SK-N-SH treated with all-trans-retinoic acid at 6 μM for 48 hours (cell line): ENCODE results near the gene TPPP.
A peak's percentile ranks its signal among the peaks of the same experiment; 100 is the strongest.

Experiments used
- ATAC-seq: fragments of 200-7000 bp; cut with Tn5 transposase; 3 replicates; pipeline ENCODE4 v1.9.1; 2020; ENCODE audit warnings: mild to moderate bottlenecking, moderate library complexity
- BACH2 ChIP-seq: fragments of 250-450 bp; sonication (Bioruptor Pico); IDR thresholded peaks from 2 replicates; pipeline ENCODE4 v1.9.0; 2021; ENCODE audit warnings: mild to moderate bottlenecking, borderline replicate concordance
- CSDC2 ChIP-seq: fragments of 250-450 bp; sonication (Bioruptor Pico); IDR thresholded peaks from 2 replicates; pipeline ENCODE4 v1.5.0; 2020; ENCODE audit warnings: mild to moderate bottlenecking, moderate library complexity
- ESRRG ChIP-seq: fragments of 250-450 bp; sonication (Bioruptor Pico); IDR thresholded peaks from 2 replicates; pipeline ENCODE4 v1.6.1; 2021; ENCODE audit warnings: mild to moderate bottlenecking
- GLIS3 ChIP-seq: fragments of 250-450 bp; sonication (Bioruptor Pico); IDR thresholded peaks from 2 replicates; pipeline ENCODE4 v1.5.0; 2020; ENCODE audit warnings: mild to moderate bottlenecking, moderate library complexity
- ISL1 ChIP-seq: fragments of 250-450 bp; sonication (Bioruptor Pico); IDR thresholded peaks from 2 replicates; pipeline ENCODE4 v2.1.2; 2022; ENCODE audit warnings: mild to moderate bottlenecking, moderate library complexity
- OSR1 ChIP-seq: fragments of 250-450 bp; sonication (Bioruptor Pico); IDR thresholded peaks from 2 replicates; pipeline ENCODE4 v1.8.0; 2022; ENCODE audit warnings: moderate library complexity, mild to moderate bottlenecking, inconsistent platforms
- RARB ChIP-seq: fragments of 250-450 bp; sonication (Bioruptor Pico); IDR thresholded peaks from 2 replicates; pipeline ENCODE4 v1.8.0; 2021; ENCODE audit warnings: mild to moderate bottlenecking, moderate library complexity
- SNAI2 ChIP-seq: fragments of 250-450 bp; sonication (Bioruptor Pico); IDR thresholded peaks from 2 replicates; pipeline ENCODE4 v1.5.0; 2020; ENCODE audit warnings: mild to moderate bottlenecking, moderate library complexity
- TCF4 ChIP-seq: fragments of 250-450 bp; sonication (Bioruptor Pico); IDR thresholded peaks from 2 replicates; pipeline ENCODE4 v1.8.0; 2021; ENCODE audit warnings: mild to moderate bottlenecking, moderate library complexity, borderline replicate concordance
- TOX ChIP-seq: fragments of 250-450 bp; sonication (Bioruptor Pico); IDR thresholded peaks from 2 replicates; pipeline ENCODE4 v1.8.0; 2021; ENCODE audit warnings: mild to moderate bottlenecking, moderate library complexity, borderline replicate concordance
- ZC3H10 ChIP-seq: fragments of 250-450 bp; sonication (Bioruptor Pico); IDR thresholded peaks from 2 replicates; pipeline ENCODE4 v1.5.1; 2021; ENCODE audit warnings: mild to moderate bottlenecking, moderate library complexity
- ZFP3 ChIP-seq: fragments of 250-450 bp; sonication (Bioruptor Pico); IDR thresholded peaks from 2 replicates; pipeline ENCODE4 v1.5.0; 2020; ENCODE audit warnings: mild to moderate bottlenecking, moderate library complexity
- ZNF565 ChIP-seq: fragments of 450-650 bp; formaldehyde crosslinking; conservative IDR thresholded peaks from 2 replicates; pipeline ENCODE4 v1.5.0; 2020; ENCODE audit warnings: low read depth, mild to moderate bottlenecking, moderate library complexity
- ZNF70 ChIP-seq: fragments of 450-650 bp; formaldehyde crosslinking; IDR thresholded peaks from 2 replicates; pipeline ENCODE4 v1.5.0; 2020; ENCODE audit warnings: mild to moderate bottlenecking, moderate library complexity
- ZNF8 ChIP-seq: fragments of 450-650 bp; formaldehyde crosslinking; IDR thresholded peaks from 2 replicates; pipeline ENCODE4 v1.5.0; 2020; ENCODE audit warnings: mild to moderate bottlenecking, moderate library complexity
- TF ChIP-seq, protein P1 (sequence below): fragments of 250-450 bp; sonication (Bioruptor Pico); IDR thresholded peaks from 2 replicates; pipeline ENCODE4 v1.8.0; 2020; ENCODE audit warnings: mild to moderate bottlenecking, moderate library complexity, borderline replicate concordance
- TF ChIP-seq, protein P2 (sequence below): fragments of 250-450 bp; sonication (Bioruptor Pico); IDR thresholded peaks from 2 replicates; pipeline ENCODE4 v1.5.1; 2020; ENCODE audit warnings: low read depth, mild to moderate bottlenecking, moderate library complexity
- TF ChIP-seq, protein P3 (sequence below): fragments of 250-450 bp; sonication (Bioruptor Pico); IDR thresholded peaks from 2 replicates; pipeline ENCODE4 v1.5.0; 2020; ENCODE audit warnings: mild to moderate bottlenecking, moderate library complexity
- TF ChIP-seq, protein P4 (sequence below): fragments of 250-450 bp; sonication (Bioruptor Pico); IDR thresholded peaks from 2 replicates; pipeline ENCODE4 v1.8.0; 2021; ENCODE audit warnings: low read depth, mild to moderate bottlenecking, moderate library complexity, borderline replicate concordance
- TF ChIP-seq, protein P5 (sequence below): fragments of 250-450 bp; sonication (Bioruptor Pico); IDR thresholded peaks from 2 replicates; pipeline ENCODE4 v1.5.1; 2021; ENCODE audit warnings: mild to moderate bottlenecking, moderate library complexity

Gene TPPP

DNA sequence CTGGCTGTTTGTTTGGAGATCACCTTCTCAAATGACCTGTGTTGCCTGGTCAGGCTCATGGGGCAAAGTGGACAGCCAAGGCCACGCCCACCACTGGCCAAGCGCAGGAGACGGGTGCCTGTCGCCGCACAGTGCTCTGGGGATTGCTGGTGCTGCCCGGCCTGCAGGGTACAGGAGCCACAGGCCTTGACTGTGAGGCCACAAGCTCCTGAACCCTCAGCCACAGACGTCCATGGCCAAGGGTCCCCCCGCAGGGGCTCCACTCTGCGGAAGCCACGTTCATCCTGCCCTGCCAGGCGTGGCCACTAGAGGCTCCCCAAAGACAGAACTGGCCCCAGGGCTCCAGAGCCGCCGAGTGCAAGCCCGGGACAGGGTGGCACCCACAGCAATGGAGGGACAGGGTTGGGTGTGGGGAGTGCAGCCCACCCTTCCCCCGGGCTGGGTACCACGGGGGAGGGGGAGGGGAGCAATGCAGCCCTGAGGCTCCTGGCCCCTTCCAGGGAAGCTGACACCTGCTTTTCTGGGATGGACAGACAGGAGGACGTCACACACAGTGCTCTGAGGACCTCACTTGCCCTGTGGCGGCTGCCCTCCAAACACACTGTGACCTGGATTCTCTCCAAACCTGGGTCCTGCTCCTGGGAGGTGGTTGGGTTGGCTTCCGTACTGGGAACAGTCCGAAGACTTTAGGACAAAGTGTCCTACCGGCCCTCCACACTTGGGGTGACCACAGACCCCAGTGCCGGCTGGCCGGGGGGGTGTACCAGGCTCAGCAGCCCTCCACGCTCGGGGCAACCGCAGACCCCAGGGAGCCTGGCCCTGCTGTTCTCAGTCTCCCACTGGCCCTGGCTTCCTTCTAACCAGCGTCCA lies 21.5 kb downstream of the TPPP start:
- peak; percentile 87 for ATAC-seq

DNA sequence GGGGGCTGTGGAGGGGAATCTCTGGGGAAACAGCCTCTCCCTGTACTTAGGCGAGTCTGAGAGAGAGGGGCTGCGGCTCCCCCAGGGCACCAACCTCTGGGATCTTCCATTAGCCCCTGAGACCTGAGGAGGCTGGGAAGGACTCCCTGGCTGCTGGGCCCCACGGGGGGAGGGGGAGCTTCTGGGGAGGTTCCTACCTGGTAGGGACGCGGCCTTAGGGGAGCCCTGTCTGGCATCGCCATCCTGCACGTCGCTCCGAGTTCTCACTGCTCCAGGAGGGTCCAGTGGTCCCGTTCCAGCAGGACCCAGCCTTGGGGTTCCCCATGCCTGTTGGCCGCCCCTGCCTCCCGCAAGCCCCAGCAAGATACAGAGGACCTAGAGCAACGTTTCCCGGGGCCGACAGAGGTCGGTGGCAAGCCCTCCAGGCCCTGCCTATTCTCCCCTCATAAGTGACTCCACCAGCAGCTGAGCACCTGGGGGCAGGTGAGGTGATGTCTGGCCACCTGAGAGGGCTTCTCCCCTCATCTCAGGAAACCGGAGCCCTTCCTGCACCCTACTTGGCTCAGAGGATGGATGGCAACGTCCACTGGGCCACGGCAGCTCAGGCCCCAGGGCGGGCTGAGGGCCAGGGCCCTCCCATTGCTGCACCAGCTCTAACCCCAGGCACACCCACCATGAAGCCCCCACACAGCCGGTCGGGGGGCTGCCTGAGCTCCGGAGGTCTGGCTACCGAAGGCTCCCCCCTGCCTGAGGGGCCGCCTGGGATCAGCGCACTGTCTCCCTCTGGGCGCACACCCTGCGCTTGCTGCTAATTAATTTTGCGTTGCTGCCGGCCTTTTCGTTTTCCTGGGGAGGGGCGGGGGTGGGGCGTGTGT lies 22.5 kb downstream of the TPPP start:
- TF ChIP-seq, protein P1, sequence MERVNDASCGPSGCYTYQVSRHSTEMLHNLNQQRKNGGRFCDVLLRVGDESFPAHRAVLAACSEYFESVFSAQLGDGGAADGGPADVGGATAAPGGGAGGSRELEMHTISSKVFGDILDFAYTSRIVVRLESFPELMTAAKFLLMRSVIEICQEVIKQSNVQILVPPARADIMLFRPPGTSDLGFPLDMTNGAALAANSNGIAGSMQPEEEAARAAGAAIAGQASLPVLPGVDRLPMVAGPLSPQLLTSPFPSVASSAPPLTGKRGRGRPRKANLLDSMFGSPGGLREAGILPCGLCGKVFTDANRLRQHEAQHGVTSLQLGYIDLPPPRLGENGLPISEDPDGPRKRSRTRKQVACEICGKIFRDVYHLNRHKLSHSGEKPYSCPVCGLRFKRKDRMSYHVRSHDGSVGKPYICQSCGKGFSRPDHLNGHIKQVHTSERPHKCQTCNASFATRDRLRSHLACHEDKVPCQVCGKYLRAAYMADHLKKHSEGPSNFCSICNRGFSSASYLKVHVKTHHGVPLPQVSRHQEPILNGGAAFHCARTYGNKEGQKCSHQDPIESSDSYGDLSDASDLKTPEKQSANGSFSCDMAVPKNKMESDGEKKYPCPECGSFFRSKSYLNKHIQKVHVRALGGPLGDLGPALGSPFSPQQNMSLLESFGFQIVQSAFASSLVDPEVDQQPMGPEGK (CRISPR knock-in tag), result no peak
- TF ChIP-seq CSDC2 (CRISPR knock-in tag) (no peak), TOX (CRISPR knock-in tag) (no peak), ESRRG (CRISPR knock-in tag) (no peak), OSR1 (CRISPR knock-in tag) (no peak), BACH2 (CRISPR knock-in tag) (no peak), SNAI2 (CRISPR knock-in tag) (no peak), RARB (CRISPR knock-in tag) (no peak), TCF4 (CRISPR knock-in tag) (no peak), ZNF565 (CRISPR knock-in tag) (no peak), ZC3H10 (CRISPR knock-in tag) (no peak), ZFP3 (CRISPR knock-in tag) (no peak), ZNF8 (CRISPR knock-in tag) (no peak), ZNF70 (CRISPR knock-in tag) (no peak), GLIS3 (no peak), ISL1 (CRISPR knock-in tag) (no peak)
- TF ChIP-seq, protein P2, sequence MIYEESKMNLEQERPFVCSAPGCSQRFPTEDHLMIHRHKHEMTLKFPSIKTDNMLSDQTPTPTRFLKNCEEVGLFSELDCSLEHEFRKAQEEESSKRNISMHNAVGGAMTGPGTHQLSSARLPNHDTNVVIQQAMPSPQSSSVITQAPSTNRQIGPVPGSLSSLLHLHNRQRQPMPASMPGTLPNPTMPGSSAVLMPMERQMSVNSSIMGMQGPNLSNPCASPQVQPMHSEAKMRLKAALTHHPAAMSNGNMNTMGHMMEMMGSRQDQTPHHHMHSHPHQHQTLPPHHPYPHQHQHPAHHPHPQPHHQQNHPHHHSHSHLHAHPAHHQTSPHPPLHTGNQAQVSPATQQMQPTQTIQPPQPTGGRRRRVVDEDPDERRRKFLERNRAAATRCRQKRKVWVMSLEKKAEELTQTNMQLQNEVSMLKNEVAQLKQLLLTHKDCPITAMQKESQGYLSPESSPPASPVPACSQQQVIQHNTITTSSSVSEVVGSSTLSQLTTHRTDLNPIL (CRISPR knock-in tag), result no peak
- TF ChIP-seq, protein P3, sequence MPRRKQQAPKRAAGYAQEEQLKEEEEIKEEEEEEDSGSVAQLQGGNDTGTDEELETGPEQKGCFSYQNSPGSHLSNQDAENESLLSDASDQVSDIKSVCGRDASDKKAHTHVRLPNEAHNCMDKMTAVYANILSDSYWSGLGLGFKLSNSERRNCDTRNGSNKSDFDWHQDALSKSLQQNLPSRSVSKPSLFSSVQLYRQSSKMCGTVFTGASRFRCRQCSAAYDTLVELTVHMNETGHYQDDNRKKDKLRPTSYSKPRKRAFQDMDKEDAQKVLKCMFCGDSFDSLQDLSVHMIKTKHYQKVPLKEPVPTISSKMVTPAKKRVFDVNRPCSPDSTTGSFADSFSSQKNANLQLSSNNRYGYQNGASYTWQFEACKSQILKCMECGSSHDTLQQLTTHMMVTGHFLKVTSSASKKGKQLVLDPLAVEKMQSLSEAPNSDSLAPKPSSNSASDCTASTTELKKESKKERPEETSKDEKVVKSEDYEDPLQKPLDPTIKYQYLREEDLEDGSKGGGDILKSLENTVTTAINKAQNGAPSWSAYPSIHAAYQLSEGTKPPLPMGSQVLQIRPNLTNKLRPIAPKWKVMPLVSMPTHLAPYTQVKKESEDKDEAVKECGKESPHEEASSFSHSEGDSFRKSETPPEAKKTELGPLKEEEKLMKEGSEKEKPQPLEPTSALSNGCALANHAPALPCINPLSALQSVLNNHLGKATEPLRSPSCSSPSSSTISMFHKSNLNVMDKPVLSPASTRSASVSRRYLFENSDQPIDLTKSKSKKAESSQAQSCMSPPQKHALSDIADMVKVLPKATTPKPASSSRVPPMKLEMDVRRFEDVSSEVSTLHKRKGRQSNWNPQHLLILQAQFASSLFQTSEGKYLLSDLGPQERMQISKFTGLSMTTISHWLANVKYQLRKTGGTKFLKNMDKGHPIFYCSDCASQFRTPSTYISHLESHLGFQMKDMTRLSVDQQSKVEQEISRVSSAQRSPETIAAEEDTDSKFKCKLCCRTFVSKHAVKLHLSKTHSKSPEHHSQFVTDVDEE (CRISPR knock-in tag), result no peak
- TF ChIP-seq, protein P4, sequence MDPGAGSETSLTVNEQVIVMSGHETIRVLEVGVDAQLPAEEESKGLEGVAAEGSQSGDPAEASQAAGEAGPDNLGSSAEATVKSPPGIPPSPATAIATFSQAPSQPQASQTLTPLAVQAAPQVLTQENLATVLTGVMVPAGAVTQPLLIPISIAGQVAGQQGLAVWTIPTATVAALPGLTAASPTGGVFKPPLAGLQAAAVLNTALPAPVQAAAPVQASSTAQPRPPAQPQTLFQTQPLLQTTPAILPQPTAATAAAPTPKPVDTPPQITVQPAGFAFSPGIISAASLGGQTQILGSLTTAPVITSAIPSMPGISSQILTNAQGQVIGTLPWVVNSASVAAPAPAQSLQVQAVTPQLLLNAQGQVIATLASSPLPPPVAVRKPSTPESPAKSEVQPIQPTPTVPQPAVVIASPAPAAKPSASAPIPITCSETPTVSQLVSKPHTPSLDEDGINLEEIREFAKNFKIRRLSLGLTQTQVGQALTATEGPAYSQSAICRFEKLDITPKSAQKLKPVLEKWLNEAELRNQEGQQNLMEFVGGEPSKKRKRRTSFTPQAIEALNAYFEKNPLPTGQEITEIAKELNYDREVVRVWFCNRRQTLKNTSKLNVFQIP (CRISPR knock-in tag), result no peak
- TF ChIP-seq, protein P5, sequence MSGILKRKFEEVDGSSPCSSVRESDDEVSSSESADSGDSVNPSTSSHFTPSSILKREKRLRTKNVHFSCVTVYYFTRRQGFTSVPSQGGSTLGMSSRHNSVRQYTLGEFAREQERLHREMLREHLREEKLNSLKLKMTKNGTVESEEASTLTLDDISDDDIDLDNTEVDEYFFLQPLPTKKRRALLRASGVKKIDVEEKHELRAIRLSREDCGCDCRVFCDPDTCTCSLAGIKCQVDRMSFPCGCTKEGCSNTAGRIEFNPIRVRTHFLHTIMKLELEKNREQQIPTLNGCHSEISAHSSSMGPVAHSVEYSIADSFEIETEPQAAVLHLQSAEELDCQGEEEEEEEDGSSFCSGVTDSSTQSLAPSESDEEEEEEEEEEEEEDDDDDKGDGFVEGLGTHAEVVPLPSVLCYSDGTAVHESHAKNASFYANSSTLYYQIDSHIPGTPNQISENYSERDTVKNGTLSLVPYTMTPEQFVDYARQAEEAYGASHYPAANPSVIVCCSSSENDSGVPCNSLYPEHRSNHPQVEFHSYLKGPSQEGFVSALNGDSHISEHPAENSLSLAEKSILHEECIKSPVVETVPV, result no peak
- ATAC-seq, result no peak

More for the DNA sequence above, 21.5 kb downstream of the TPPP start:
- TF ChIP-seq TCF4 (CRISPR knock-in tag) (no peak), GLIS3 (no peak), TOX (CRISPR knock-in tag) (no peak)
- TF ChIP-seq, protein P3 (CRISPR knock-in tag), result no peak
